GM19238 (cell line): ENCODE measurements around the gene PMEPA1.

Experiments
- DNase-seq: peaks from one replicate; pipeline ENCODE4 v3.0.0; 2011; ENCODE audit warnings: low spot score; ENCODE audit not compliant: insufficient read length

The PMEPA1 gene

GRCh38 chr20:57610261-57610952 is 99.4 kb downstream of the PMEPA1 start:
- no peak for DNase-seq

- no peak for DNase-seq
These were observed 100.0 kb downstream of the PMEPA1 start for GRCh38 chr20:57609842-57610167.

- no peak for DNase-seq
These were observed 100.6 kb downstream of the PMEPA1 start for GRCh38 chr20:57609086-57609841.

- DNase-seq = no peak
These were observed 101.3 kb downstream of the PMEPA1 start for GRCh38 chr20:57608516-57608915.

GRCh38 chr20:57605878-57606277 is 103.9 kb downstream of the PMEPA1 start:
- no peak for DNase-seq

- no peak for DNase-seq
These were observed 104.8 kb downstream of the PMEPA1 start for GRCh38 chr20:57605045-57605444.

- DNase-seq = no peak
These were observed 106.7 kb downstream of the PMEPA1 start for GRCh38 chr20:57603120-57603519.

- DNase-seq = no peak
These were observed 108.1 kb downstream of the PMEPA1 start for GRCh38 chr20:57601737-57602136.

GRCh38 chr20:57601211-57601570 is 108.6 kb downstream of the PMEPA1 start:
- DNase-seq = no peak

GRCh38 chr20:57600320-57601210 is 109.2 kb downstream of the PMEPA1 start:
- DNase-seq = no peak

GRCh38 chr20:57598491-57598890 is 111.3 kb downstream of the PMEPA1 start:
- no peak for DNase-seq
